ENCODE results near the gene AMER2. TPM values are rescaled to one million over a fixed set of nuclear protein-coding genes. Genes with fewer than 3 reads are reported as not detected.

Gene AMER2
- total RNA-seq, 2 donors from 2014 or later = 0.02 to 0.07 TPM

DNA sequence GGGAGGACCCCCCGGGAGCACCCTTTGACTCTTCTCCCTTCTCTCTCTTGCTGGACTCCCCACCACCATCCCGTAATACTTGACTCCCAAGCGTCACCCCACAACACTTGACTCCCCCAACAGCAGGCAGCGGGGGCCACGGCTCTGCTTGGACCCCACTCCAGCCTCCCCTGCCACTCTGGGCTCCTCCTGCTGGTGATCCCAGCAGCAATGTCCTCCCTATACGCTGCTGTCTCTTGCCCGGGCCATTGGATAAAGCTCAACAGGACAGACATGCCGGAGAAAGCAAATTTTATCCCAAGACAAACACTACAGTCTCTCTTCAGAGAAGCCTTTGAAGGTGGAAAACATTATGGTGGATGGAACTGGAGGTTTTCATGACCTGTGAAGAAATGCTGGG lies 20.4 kb upstream of the AMER2 start:
- no peak overlapping the region for H3K27ac Mint-ChIP-seq
- no peak overlapping the region for H3K4me3 Mint-ChIP-seq
- no peak overlapping the region for H3K9ac ChIP-seq (ENCODE audit: extremely low read depth, low read length, poor library complexity, severe bottlenecking)

DNA sequence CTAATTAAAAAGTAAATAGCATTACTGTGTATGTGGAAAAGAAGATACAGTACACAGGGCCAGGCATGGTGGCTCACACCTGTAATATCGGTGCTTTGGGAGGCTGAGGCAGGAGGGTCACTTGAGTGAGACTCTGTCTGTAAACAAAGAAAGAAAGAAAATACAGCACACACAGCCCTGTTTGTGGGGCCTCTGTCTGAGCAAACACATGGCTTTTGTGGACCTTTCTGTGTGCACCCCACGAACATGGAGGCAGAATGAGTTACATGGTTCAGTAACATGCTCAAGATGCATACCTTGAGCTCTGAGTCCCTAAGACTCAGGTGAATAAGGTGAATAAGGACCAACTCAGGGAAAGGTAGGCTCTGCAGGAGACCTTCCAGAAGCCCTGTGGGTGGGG lies 20.0 kb upstream of the AMER2 start:
- no peaks in the 10 kb centered on the region for H3K9me3 ChIP-seq (ENCODE audit: control insufficient read depth, low read length)
- peaks cover 21% of the 10 kb centered on the region for H3K27me3 Mint-ChIP-seq (ENCODE audit: insufficient read depth)
- TF ChIP-seq, protein P1, sequence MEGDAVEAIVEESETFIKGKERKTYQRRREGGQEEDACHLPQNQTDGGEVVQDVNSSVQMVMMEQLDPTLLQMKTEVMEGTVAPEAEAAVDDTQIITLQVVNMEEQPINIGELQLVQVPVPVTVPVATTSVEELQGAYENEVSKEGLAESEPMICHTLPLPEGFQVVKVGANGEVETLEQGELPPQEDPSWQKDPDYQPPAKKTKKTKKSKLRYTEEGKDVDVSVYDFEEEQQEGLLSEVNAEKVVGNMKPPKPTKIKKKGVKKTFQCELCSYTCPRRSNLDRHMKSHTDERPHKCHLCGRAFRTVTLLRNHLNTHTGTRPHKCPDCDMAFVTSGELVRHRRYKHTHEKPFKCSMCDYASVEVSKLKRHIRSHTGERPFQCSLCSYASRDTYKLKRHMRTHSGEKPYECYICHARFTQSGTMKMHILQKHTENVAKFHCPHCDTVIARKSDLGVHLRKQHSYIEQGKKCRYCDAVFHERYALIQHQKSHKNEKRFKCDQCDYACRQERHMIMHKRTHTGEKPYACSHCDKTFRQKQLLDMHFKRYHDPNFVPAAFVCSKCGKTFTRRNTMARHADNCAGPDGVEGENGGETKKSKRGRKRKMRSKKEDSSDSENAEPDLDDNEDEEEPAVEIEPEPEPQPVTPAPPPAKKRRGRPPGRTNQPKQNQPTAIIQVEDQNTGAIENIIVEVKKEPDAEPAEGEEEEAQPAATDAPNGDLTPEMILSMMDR (conservative IDR thresholded peaks at IDR 0.05) = no peak
- H3K27ac ChIP-seq (ENCODE audit: low read depth, low read length) = no peak overlapping the region
- H3K4me3 Mint-ChIP-seq = no peak overlapping the region
- no peaks in the 10 kb centered on the region for H3K36me3 ChIP-seq (ENCODE audit: control insufficient read depth, insufficient read depth, low read length)
- H3K9me3 Mint-ChIP-seq = peaks cover 8% of the 10 kb centered on the region
- H3K9ac ChIP-seq (ENCODE audit: extremely low read depth, low read length, poor library complexity, severe bottlenecking) = no peak overlapping the region
- H3K4me1 ChIP-seq (ENCODE audit: control insufficient read depth, insufficient read depth, low read length) = no peaks in the 10 kb centered on the region
- no peak overlapping the region for H3K4me3 ChIP-seq (ENCODE audit: low read length)
- H3K27ac Mint-ChIP-seq = no peak overlapping the region
- no peaks in the 10 kb centered on the region for H3K4me1 Mint-ChIP-seq
- DNase-seq = no peak
- no peaks in the 10 kb centered on the region for H3K36me3 Mint-ChIP-seq (ENCODE audit: low read depth)
- 90 to 93% methylated on average over 2 of the region's 2 CpGs for WGBS, 2 experiments (ENCODE audit: insufficient coverage in 1 of 2, insufficient read length in 1 of 2)
- no peaks in the 10 kb centered on the region for H3K27me3 ChIP-seq (ENCODE audit: control insufficient read depth, insufficient read depth, low read length, poor library complexity, severe bottlenecking)

More for the DNA sequence above, 20.4 kb upstream of the AMER2 start:
- Histone ChIP-seq H3K4me3 (ENCODE audit: low read length) (no peak overlapping the region), H3K36me3 (ENCODE audit: control insufficient read depth, insufficient read depth, low read length) (no peaks in the 10 kb centered on the region), H3K4me1 (ENCODE audit: control insufficient read depth, insufficient read depth, low read length) (no peaks in the 10 kb centered on the region), H3K27ac (ENCODE audit: low read depth, low read length) (no peak overlapping the region), H3K27me3 (ENCODE audit: control insufficient read depth, insufficient read depth, low read length, poor library complexity, severe bottlenecking) (no peaks in the 10 kb centered on the region), H3K9me3 (ENCODE audit: control insufficient read depth, low read length) (no peaks in the 10 kb centered on the region)
- H3K36me3 Mint-ChIP-seq (ENCODE audit: low read depth) = no peaks in the 10 kb centered on the region
- 87 to 100% methylated on average over 1 to 8 of the region's 8 CpGs for WGBS, 2 experiments (ENCODE audit: insufficient coverage in 1 of 2, insufficient read length in 1 of 2)
- peaks cover 8% of the 10 kb centered on the region for H3K9me3 Mint-ChIP-seq
- no peaks in the 10 kb centered on the region for H3K4me1 Mint-ChIP-seq
- peaks cover 22% of the 10 kb centered on the region for H3K27me3 Mint-ChIP-seq (ENCODE audit: insufficient read depth)
- TF ChIP-seq, protein P1 (conservative IDR thresholded peaks at IDR 0.05) = no peak
- DNase-seq = no peak

DNA sequence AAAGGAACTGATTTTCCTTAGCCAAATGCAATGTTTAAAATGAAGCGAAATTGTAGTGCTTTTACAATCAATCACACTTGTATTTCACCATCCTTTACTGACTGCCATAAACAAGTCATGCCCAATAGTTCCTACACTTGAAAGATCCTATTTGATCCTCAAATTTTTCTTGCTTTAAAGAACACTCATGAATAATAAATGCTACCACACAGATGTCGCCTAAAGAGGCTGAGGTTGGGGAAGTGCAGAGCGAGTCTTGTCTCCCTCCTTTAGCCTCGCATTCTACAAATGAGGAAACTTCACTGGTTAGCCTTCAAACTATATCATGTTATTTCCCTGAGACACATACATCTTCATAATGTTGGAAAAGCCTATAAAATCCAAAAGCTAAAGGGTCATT lies 18.7 kb upstream of the AMER2 start:
- Histone ChIP-seq H3K27ac (ENCODE audit: low read depth, low read length) (no peak overlapping the region), H3K4me3 (ENCODE audit: low read length) (no peak overlapping the region), H3K4me1 (ENCODE audit: control insufficient read depth, insufficient read depth, low read length) (no peaks in the 10 kb centered on the region), H3K27me3 (ENCODE audit: control insufficient read depth, insufficient read depth, low read length, poor library complexity, severe bottlenecking) (no peaks in the 10 kb centered on the region), H3K9ac (ENCODE audit: extremely low read depth, low read length, poor library complexity, severe bottlenecking) (no peak overlapping the region), H3K36me3 (ENCODE audit: control insufficient read depth, insufficient read depth, low read length) (no peaks in the 10 kb centered on the region), H3K9me3 (ENCODE audit: control insufficient read depth, low read length) (no peaks in the 10 kb centered on the region)
- Mint-ChIP-seq H3K4me1 (no peaks in the 10 kb centered on the region), H3K4me3 (no peak overlapping the region), H3K27ac (no peak overlapping the region), H3K27me3 (ENCODE audit: insufficient read depth) (peaks cover 15% of the 10 kb centered on the region), H3K36me3 (ENCODE audit: low read depth) (no peaks in the 10 kb centered on the region), H3K9me3 (peaks cover 8% of the 10 kb centered on the region)
- 89 to 92% methylated on average over 3 to 4 of the region's 4 CpGs for WGBS, 2 experiments (ENCODE audit: insufficient coverage in 1 of 2, insufficient read length in 1 of 2)
- no peak for DNase-seq
- TF ChIP-seq, protein P1 (conservative IDR thresholded peaks at IDR 0.05) = no peak

Data from endodermal cell (in vitro differentiated cells).